B cell (primary cell): ENCODE results near the gene GPRC5B. TPM values are rescaled to one million over a fixed set of nuclear protein-coding genes. Genes with fewer than 3 reads are reported as not detected.

Experiments used
- ATAC-seq: fragments of 200-7000 bp; cut with Tn5 transposase; one replicate; pipeline ENCODE4 v1.10.0; 2021; ENCODE audit warnings: low read depth, mild to moderate bottlenecking, moderate number of reproducible peaks, moderate library complexity
- CTCF ChIA-PET: fragments of 350-600 bp; sonication (Branson Sonifier 250); formaldehyde crosslinking; loops from one replicate; lab custom pipeline; 2021; ENCODE audit warnings: antibody characterized with exemption, inconsistent platforms; lab: Charles Lee
- POLR2A ChIA-PET: fragments of 350-600 bp; sonication (Branson Sonifier 250); formaldehyde crosslinking; loops from one replicate; lab custom pipeline; 2021; ENCODE audit warnings: antibody characterized with exemption; lab: Charles Lee
- DNase-seq: peaks from one replicate; pipeline ENCODE4 v3.0.0; 2013
- H2AFZ ChIP-seq: 2 replicates; pipeline ENCODE4 v1.6.1; 2012; ENCODE audit warnings: mild to moderate bottlenecking, low read depth, low read length; ENCODE audit not compliant: insufficient read depth, poor library complexity, severe bottlenecking
- H3K27ac ChIP-seq, 2 donors: 1 replicate in 1 of 2; 2 replicates in 1 of 2; pipeline ENCODE4 v1.5.1; 2012 to 2013; ENCODE audit warnings: low read length in 2 of 2, mild to moderate bottlenecking in 2 of 2, moderate library complexity in 1 of 2
- H3K27me3 ChIP-seq, 4 experiments: fragments of 200-600 bp in 1 of 4; sonication (generic) in 1 of 4; replicated peaks in 1 of 4; 1 replicate in 2 of 4; 2 replicates in 2 of 4; pipeline versions ENCODE4 v1.6.1 to v1.7.0; 2013 to 2016; ENCODE audit warnings: low read length in 3 of 4, mild to moderate bottlenecking in 2 of 4, mixed read lengths in 1 of 4, moderate library complexity in 1 of 4; ENCODE audit not compliant: insufficient read depth in 4 of 4, control insufficient read depth in 3 of 4; ENCODE audit errors: control extremely low read depth in 1 of 4
- H3K36me3 ChIP-seq, 2 experiments: replicated peaks in 1 of 2; 1 replicate in 1 of 2; 2 replicates in 1 of 2; pipeline versions ENCODE4 v1.6.1 to v1.7.1; 2013; ENCODE audit warnings: low read length in 1 of 2; ENCODE audit not compliant: insufficient read depth in 2 of 2, control insufficient read depth in 1 of 2; ENCODE audit errors: control extremely low read depth in 1 of 2, extremely low read depth in 1 of 2
- H3K4me1 ChIP-seq, 2 donors: fragments of 200-600 bp in 1 of 2; sonication (generic) in 1 of 2; 1 replicate in 1 of 2; 2 replicates in 1 of 2; pipeline versions ENCODE4 v1.5.1 to v1.6.1; 2013 to 2017; ENCODE audit warnings: low read length in 2 of 2; ENCODE audit not compliant: control insufficient read depth in 2 of 2, insufficient read depth in 2 of 2
- H3K4me2 ChIP-seq: replicated peaks from 2 replicates; pipeline ENCODE3; 2012; ENCODE audit warnings: mild to moderate bottlenecking, low read depth, low read length; ENCODE audit not compliant: poor library complexity, severe bottlenecking
- H3K4me3 ChIP-seq, 5 experiments: fragments of 200-600 bp in 1 of 5; sonication (generic) in 1 of 5; 1 replicate in 3 of 5; 2 replicates in 2 of 5; pipeline versions ENCODE4 v1.5.1 to v1.7.0; 2011 to 2016; ENCODE audit warnings: low read length in 4 of 5, mild to moderate bottlenecking in 4 of 5, low read depth in 2 of 5, control low read depth in 1 of 5, moderate library complexity in 1 of 5; ENCODE audit not compliant: insufficient read depth in 1 of 5; ENCODE audit errors: control extremely low read depth in 1 of 5, extremely low read depth in 1 of 5
- H3K79me2 ChIP-seq: fragments of 200-600 bp; sonication (generic); one replicate; pipeline ENCODE4 v1.6.0; 2016; ENCODE audit warnings: low read length; ENCODE audit not compliant: control insufficient read depth, insufficient read depth
- H3K9ac ChIP-seq: fragments of 200-600 bp; sonication (generic); 2 replicates; pipeline ENCODE4 v1.6.1; 2017; ENCODE audit warnings: mild to moderate bottlenecking, low read length, moderate library complexity
- H3K9me3 ChIP-seq, 3 donors: one replicate each; pipeline versions ENCODE4 v1.6.1 to v1.7.1; 2013; ENCODE audit warnings: low read length in 2 of 3; ENCODE audit not compliant: control insufficient read depth in 2 of 3, insufficient read depth in 1 of 3; ENCODE audit errors: control extremely low read depth in 1 of 3
- H4K20me1 ChIP-seq: 2 replicates; pipeline ENCODE4 v1.6.0; 2012; ENCODE audit warnings: mild to moderate bottlenecking, low read length; ENCODE audit not compliant: insufficient read depth, control insufficient read depth, poor library complexity, severe bottlenecking
- H3K27ac Mint-ChIP-seq: one replicate; pipeline ENCODE4 v1.8.0; 2021; ENCODE audit warnings: mixed read lengths
- H3K27me3 Mint-ChIP-seq: one replicate; pipeline ENCODE4 v1.8.0; 2021; ENCODE audit warnings: mixed read lengths
- H3K4me1 Mint-ChIP-seq: one replicate; pipeline ENCODE4 v1.8.0; 2021; ENCODE audit warnings: mixed read lengths
- H3K4me3 Mint-ChIP-seq: one replicate; pipeline ENCODE4 v1.8.0; 2021; ENCODE audit warnings: mixed read lengths
- H3K9me3 Mint-ChIP-seq: one replicate; pipeline ENCODE4 v1.8.0; 2022; ENCODE audit warnings: mixed read lengths; ENCODE audit not compliant: insufficient read depth
- CTCF ChIP-seq: fragments of 200-600 bp; IDR thresholded peaks from one replicate; pipeline ENCODE4 v1.8.0; 2022; ENCODE audit warnings: antibody characterized with exemption, mild to moderate bottlenecking
- EZH2 ChIP-seq: IDR thresholded peaks from 2 replicates; pipeline ENCODE4 v1.6.1; 2012; ENCODE audit warnings: borderline replicate concordance, low read depth, mild to moderate bottlenecking, moderate library complexity, low read length; ENCODE audit not compliant: insufficient read depth, poor library complexity, severe bottlenecking
- WGBS: methylation state at CpG from one replicate; pipeline ENCODE4 v1.1.5; 2013; ENCODE audit warnings: missing lambda C conversion rate; ENCODE audit not compliant: insufficient coverage; 5-methylcytosine and 5-hydroxymethylcytosine counted together
- intact Hi-C: fragments of 100-400 bp; cut with micrococcal nuclease; formaldehyde crosslinking; loops from one replicate; pipeline ENCODE4 v1.10.0; 2022
- polyA plus RNA-seq: library from polyadenylated mRNA; depleted of rRNA; stranded (reverse); fragments of >200 nt; gene quantifications from 2 replicates; pipeline ENCODE4 v1.2.3, GENCODE V29; 2012
- total RNA-seq, 2 donors: library from RNA; stranded (reverse); fragments of 120-200 nt in 1 of 2; gene quantifications; 1 replicate in 1 of 2; 2 replicates in 1 of 2; pipeline versions ENCODE4 v1.2.3 to v1.2.4, GENCODE V29; 2013 to 2022

The GPRC5B gene
- total and polyA plus RNA-seq, 2 donors (not counting 1 experiment from before 2014, with no cell fraction given), result not detected

- 57% methylated on average over 8 of the region's 8 CpGs for WGBS
- intact Hi-C loops, result no loop called here
Measured at GRCh38 chr16:19911747-19912454, 27.3 kb upstream of the GPRC5B start.

More at GRCh38 chr16:19911747-19912454, 27.3 kb upstream of the GPRC5B start:
- Histone ChIP-seq H3K4me2 (no peak overlapping the region), H4K20me1 (no peaks in the 10 kb centered on the region), H3K27me3 (peaks cover 0 to 10% (median 0%) of the 10 kb centered on the region in 4 experiments), H3K4me3 (no peak overlapping the region), H2AFZ (no peak overlapping the region), H3K27ac (no peak overlapping the region), H3K36me3 (no peaks in the 10 kb centered on the region), H3K4me1 (peaks cover 0 to 5% of the 10 kb centered on the region in 2 donors), H3K9me3 (peaks cover 0 to 10% (median 3%) of the 10 kb centered on the region in 3 donors), H3K79me2 (no peaks in the 10 kb centered on the region), H3K9ac (no peak overlapping the region)
- TF ChIP-seq EZH2, result no peak
- TF ChIP-seq CTCF, result no peak
- H3K4me3 Mint-ChIP-seq, result no peak overlapping the region
- H3K4me1 Mint-ChIP-seq, result peaks cover 6% of the 10 kb centered on the region
- CTCF ChIA-PET, result no interaction called here
- no peak overlapping the region for H3K27ac Mint-ChIP-seq
- peaks cover 25% of the 10 kb centered on the region for H3K27me3 Mint-ChIP-seq
- POLR2A ChIA-PET, result interaction anchor here (0.5 kb wide), 1 partner anchor 107 kb away, joined by 4 read pairs; no protein-coding TSS in a partner anchor
- no peak for DNase-seq
- no peaks in the 10 kb centered on the region for H3K9me3 Mint-ChIP-seq
- no peak for ATAC-seq
